Immature natural killer cell (primary cell): ENCODE data around the gene NRTN. TPM values are rescaled to one million over a fixed set of nuclear protein-coding genes. Genes with fewer than 3 reads are reported as not detected.
A peak's percentile ranks its signal among the peaks of the same experiment; 100 is the strongest.
"Not testable (repeated sequence)": the region's sequence is repeated elsewhere in the genome, so short reads cannot be mapped to it uniquely, and the experiment has no call there.

Experiments used
- DNase-seq, 3 donors: peaks; one replicate each; pipeline ENCODE4 v3.0.0; 2022; ENCODE audit warnings: mixed read lengths in 1 of 3
- H3K27ac Mint-ChIP-seq, 6 donors: one replicate each; pipeline ENCODE4 v1.8.0; 2020; ENCODE audit warnings: mixed read lengths in 6 of 6, mild to moderate bottlenecking in 5 of 6, inconsistent platforms in 4 of 6, moderate library complexity in 3 of 6
- H3K27me3 Mint-ChIP-seq, 3 donors: one replicate each; pipeline ENCODE4 v1.8.0; 2020 to 2021; ENCODE audit warnings: low read depth in 3 of 3, mild to moderate bottlenecking in 3 of 3, mixed read lengths in 3 of 3, moderate library complexity in 3 of 3, inconsistent platforms in 1 of 3
- H3K36me3 Mint-ChIP-seq, 3 donors: one replicate each; pipeline ENCODE4 v1.8.0; 2020; ENCODE audit warnings: mixed read lengths in 3 of 3, inconsistent platforms in 2 of 3, mild to moderate bottlenecking in 2 of 3
- H3K4me1 Mint-ChIP-seq, 2 donors: one replicate each; pipeline ENCODE4 v1.8.0; 2020; ENCODE audit warnings: inconsistent platforms in 2 of 2, mild to moderate bottlenecking in 2 of 2, mixed read lengths in 2 of 2, moderate library complexity in 1 of 2
- H3K4me3 Mint-ChIP-seq, 5 donors: one replicate each; pipeline ENCODE4 v1.8.0; 2020; ENCODE audit warnings: mild to moderate bottlenecking in 5 of 5, mixed read lengths in 5 of 5, inconsistent platforms in 3 of 5, moderate library complexity in 3 of 5
- H3K9me3 Mint-ChIP-seq, 6 donors: one replicate each; pipeline ENCODE4 v1.8.0; 2020; ENCODE audit warnings: mild to moderate bottlenecking in 6 of 6, mixed read lengths in 6 of 6, inconsistent platforms in 4 of 6, moderate library complexity in 3 of 6
- polyA plus RNA-seq, 3 donors: library from polyadenylated mRNA; unstranded; fragments of 300-500 nt; fragmentation: Illumina TruSeq; gene quantifications; one replicate each; pipeline ENCODE4 v1.2.3, GENCODE V29; 2021

Gene NRTN
- polyA plus RNA-seq, 3 donors from 2014 or later: 0.56 TPM; not detected in 2

DNA sequence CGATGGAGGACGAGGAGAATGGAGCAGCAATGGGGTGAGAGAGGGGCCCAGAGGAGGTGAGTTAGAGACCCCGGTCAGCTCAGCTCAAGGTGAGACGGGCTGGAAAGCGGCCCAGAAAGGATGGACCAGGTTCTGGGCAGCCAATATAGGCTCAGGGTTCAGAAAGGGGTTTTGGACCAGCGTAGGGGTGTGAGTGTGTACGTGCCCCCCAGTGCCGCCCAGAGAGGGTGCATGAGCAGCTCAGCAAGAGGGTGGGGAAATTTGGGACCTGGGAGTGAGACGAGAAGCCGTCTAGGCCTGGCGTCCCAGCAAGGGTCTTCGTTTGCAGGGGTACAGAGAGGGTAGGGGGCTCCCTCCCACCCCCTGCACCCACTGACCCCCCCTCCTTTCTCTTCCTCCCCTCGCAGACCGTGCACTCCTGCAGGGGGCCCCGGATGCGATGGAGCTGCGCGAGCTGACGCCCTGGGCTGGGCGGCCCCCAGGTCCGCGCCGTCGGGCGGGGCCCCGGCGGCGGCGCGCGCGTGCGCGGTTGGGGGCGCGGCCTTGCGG is 22.5 kb downstream of the NRTN start:
- DNase-seq: no peak
- Mint-ChIP-seq H3K4me1 (peaks cover 5 to 21% of the 10 kb centered on the region in 2 donors), H3K9me3 (peaks cover 0 to 1% (median 0%) of the 10 kb centered on the region in 6 donors), H3K27ac (peak overlapping the region; percentile 80 to 98 (median 88)), H3K36me3 (no peaks in the 10 kb centered on the region), H3K27me3 (peaks cover 5 to 15% (median 13%) of the 10 kb centered on the region in 3 donors), H3K4me3 (peak overlapping the region; percentile 81 to 93 (median 87))

DNA sequence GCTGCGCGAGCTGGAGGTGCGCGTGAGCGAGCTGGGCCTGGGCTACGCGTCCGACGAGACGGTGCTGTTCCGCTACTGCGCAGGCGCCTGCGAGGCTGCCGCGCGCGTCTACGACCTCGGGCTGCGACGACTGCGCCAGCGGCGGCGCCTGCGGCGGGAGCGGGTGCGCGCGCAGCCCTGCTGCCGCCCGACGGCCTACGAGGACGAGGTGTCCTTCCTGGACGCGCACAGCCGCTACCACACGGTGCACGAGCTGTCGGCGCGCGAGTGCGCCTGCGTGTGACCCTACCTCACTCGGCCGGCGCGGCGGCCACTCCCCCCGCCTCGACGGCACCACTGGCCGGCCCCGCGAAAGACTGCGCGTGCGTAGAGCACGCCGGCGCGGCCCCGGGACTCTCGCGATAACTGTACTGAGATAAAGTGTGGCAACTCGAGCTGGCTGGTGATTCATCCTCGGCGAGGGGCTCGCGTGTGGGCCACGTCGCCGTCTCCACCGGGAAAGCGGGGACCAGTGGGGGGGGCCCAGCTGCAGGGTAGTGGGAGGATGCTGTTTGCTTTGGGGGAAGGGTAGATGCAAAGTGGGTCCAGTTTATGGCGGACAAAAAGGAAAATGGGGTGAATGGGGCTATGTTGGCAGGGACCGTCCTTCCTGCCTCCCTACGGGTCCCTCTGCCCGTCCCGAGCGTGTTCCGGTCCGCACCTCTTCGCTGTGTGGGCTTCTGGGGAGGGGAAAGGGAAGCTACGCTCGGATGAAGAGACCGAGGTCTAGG is 23.2 kb downstream of the NRTN start:
- Mint-ChIP-seq H3K9me3 (peaks cover 0 to 1% (median 0%) of the 10 kb centered on the region in 6 donors), H3K27me3 (peaks cover 5 to 15% (median 13%) of the 10 kb centered on the region in 3 donors), H3K4me3 (peak overlapping the region; percentile 89 to 97 (median 93)), H3K36me3 (no peaks in the 10 kb centered on the region), H3K4me1 (peaks cover 5 to 21% of the 10 kb centered on the region in 2 donors), H3K27ac (peak overlapping the region; percentile 87 to 98 (median 92))
- peak; percentile 95 to 96 (median 96) for DNase-seq

DNA sequence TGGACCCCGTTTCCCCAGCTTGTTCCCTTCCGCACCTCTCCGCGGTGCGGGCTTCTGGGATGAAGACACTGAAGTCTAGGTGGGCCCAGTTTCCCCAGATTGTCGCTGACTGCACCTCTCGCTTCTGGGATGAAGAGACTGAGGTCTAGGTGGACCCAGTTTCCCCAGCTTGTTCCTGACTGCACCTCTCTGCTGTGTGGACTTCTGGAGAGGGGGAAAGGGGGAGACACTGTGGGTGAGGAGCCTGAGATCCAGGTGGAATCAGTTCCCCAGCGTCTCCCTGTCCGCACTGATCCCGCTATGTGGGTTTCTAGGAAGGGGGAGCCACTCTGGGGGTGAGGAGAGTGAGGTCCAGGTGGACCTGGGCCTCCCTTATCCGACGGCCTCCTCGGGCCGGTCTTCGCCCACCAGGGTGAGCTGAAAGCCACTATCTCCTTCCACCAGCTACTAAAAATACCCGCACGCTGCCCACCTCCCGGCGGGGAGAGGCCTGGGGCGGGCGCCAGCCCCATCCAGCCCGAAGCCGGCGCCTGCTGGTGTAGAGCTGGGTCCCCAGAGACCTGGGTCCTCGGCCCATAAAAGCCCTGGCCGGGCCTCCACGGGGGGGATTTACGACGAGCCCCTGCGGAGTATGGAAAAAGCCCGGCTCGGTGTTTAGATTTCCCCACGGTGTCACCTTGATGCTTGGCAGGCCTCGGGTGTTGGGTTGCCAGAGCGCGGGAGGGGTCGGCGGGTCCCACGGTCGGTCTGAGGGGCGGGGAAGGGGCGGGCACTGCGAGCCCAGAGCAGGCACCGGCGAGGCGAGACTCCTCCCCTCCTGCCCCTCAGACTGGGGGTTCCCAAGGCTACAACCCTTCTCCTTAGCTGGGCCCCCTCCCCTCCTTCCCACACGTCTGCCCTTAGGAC is 24.0 kb downstream of the NRTN start:
- Mint-ChIP-seq H3K4me3 (peak overlapping the region; percentile 89 to 97 (median 93)), H3K4me1 (peaks cover 5 to 21% of the 10 kb centered on the region in 2 donors), H3K27me3 (peaks cover 5 to 18% (median 15%) of the 10 kb centered on the region in 3 donors), H3K36me3 (no peaks in the 10 kb centered on the region), H3K27ac (peak overlapping the region; percentile 87 to 98 (median 92)), H3K9me3 (peaks cover 0 to 1% (median 0%) of the 10 kb centered on the region in 6 donors)
- no peak for DNase-seq

- Mint-ChIP-seq H3K27me3 (peaks cover 5 to 17% (median 16%) of the 10 kb centered on the region in 3 donors), H3K4me3 (peak overlapping the region in 4 of 5 donors; percentile 15 to 57 (median 37)), H3K4me1 (peaks cover 5 to 21% of the 10 kb centered on the region in 2 donors), H3K36me3 (no peaks in the 10 kb centered on the region), H3K9me3 (peaks cover 0 to 1% (median 0%) of the 10 kb centered on the region in 6 donors), H3K27ac (peak overlapping the region in 2 of 6 donors; percentile 37 to 76)
- DNase-seq: no peak
Observed at GRCh38 chr19:5829567-5830310, 24.9 kb downstream of the NRTN start.

DNA sequence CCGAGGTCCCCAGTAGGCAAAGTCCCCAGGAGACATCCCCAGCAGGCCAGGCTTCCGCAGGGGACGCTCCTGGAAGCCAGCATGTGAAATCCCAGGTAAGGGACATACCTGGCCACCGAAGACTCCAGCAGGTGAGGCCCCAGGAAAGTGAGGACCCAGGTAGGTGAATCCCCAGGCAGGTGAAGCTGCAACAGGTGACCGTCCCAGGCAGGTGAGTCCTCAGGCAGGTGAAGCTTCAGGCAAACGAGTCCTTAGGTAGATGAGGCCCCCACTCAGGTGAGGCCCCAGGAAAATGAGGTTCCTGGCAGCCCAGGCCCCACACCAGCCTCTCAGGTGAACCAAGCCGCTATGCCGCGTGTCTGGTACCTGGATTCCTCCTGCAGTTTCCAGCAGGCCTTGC is 26.3 kb downstream of the NRTN start:
- Mint-ChIP-seq H3K36me3 (no peaks in the 10 kb centered on the region), H3K4me1 (peaks cover 5 to 19% of the 10 kb centered on the region in 2 donors), H3K4me3 (no peak overlapping the region), H3K27me3 (peaks cover 5 to 16% (median 16%) of the 10 kb centered on the region in 3 donors), H3K9me3 (no peaks in the 10 kb centered on the region), H3K27ac (no peak overlapping the region)
- DNase-seq: no peak

- Mint-ChIP-seq H3K4me3 (no peak overlapping the region), H3K36me3 (no peaks in the 10 kb centered on the region), H3K4me1 (peaks cover 3 to 14% of the 10 kb centered on the region in 2 donors), H3K27me3 (peaks cover 5 to 14% (median 14%) of the 10 kb centered on the region in 3 donors), H3K9me3 (no peaks in the 10 kb centered on the region), H3K27ac (no peak overlapping the region)
- no peak for DNase-seq
Observed at GRCh38 chr19:5832061-5832460, 27.2 kb downstream of the NRTN start.

DNA sequence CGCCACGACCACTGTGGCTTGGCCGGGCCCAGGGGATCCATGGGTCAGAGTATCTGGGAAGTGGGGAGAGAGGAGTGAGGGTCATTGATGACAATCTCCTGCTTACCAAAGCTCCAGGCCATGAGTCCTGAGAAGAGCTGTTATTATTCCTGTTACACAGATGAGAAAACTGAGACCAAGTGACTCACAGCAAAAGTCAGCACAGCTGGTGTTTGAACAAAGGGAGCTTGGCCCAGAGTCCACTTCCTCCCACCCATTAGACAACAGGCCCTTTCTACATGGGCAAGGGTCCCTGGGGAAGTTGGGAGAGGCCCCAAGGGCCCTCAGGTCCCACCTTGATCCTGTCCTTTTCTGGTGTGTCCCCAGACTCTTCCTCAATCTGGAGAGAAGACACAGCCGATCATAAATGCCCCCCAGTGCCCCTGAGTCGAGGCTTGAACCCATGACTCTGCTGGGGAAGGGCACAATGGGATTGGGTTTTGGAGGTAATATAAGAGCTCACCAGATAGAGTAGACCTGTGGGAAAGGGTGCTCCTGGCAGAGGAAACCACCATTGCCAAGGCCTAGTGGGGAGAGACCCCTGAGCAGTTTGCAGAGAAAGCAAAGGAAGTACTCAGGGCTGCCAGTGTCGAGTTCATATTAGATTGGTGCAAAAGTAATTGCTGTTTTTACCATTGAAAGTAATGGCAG is 27.8 kb downstream of the NRTN start:
- H3K4me1 Mint-ChIP-seq: peaks cover 0 to 11% of the 10 kb centered on the region in 2 donors
- no peaks in the 10 kb centered on the region for H3K36me3 Mint-ChIP-seq
- peaks cover 5 to 11% (median 11%) of the 10 kb centered on the region in 3 donors for H3K27me3 Mint-ChIP-seq
- H3K27ac Mint-ChIP-seq: no peak overlapping the region
- no peak overlapping the region for H3K4me3 Mint-ChIP-seq
- no peak for DNase-seq
- no peaks in the 10 kb centered on the region for H3K9me3 Mint-ChIP-seq

DNA sequence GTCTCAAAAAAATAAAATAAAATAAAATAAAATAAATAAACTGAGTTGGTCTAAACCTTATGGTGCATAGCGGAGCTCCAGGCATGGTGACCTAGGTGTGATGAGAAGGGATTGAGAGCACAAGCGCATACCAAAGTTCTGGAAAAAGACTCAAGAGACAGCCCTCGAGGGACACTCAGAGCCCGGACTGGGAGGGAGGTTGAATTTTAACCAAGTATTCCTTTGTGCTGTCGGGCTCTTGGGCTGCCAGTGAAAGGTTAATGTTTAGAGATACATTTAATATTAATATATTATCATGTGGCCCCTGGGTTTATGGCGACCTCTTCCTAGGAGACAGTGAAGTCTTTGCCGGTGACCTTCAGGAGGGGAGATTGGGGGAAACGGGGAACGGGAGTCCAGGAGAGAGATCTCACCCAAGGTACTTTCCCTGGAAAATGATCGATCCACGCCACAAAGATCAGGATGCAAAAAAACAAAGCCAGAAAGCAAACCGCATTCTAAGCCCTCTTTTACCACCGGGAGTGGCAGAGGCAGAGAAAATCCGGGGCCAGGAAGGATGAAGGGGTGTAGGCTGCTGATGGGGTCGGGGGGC is 33.0 kb downstream of the NRTN start:
- Mint-ChIP-seq H3K4me3 (no peak overlapping the region), H3K27me3 (peaks cover 0 to 5% (median 3%) of the 10 kb centered on the region in 3 donors)

GRCh38 chr19:5838353-5839064 is 33.6 kb downstream of the NRTN start:
- Mint-ChIP-seq H3K27me3 (peaks cover 0 to 3% (median 3%) of the 10 kb centered on the region in 3 donors), H3K4me3 (no peak overlapping the region), H3K27ac (no peak overlapping the region), H3K4me1 (peaks cover 0 to 1% of the 10 kb centered on the region in 2 donors), H3K36me3 (no peaks in the 10 kb centered on the region), H3K9me3 (no peaks in the 10 kb centered on the region)
- DNase-seq: no peak

More for the DNA sequence above, 33.0 kb downstream of the NRTN start:
- DNase-seq: no peak
- Mint-ChIP-seq H3K4me1 (peaks cover 0 to 1% of the 10 kb centered on the region in 2 donors), H3K27ac (no peak overlapping the region), H3K9me3 (no peaks in the 10 kb centered on the region), H3K36me3 (no peaks in the 10 kb centered on the region)

DNA sequence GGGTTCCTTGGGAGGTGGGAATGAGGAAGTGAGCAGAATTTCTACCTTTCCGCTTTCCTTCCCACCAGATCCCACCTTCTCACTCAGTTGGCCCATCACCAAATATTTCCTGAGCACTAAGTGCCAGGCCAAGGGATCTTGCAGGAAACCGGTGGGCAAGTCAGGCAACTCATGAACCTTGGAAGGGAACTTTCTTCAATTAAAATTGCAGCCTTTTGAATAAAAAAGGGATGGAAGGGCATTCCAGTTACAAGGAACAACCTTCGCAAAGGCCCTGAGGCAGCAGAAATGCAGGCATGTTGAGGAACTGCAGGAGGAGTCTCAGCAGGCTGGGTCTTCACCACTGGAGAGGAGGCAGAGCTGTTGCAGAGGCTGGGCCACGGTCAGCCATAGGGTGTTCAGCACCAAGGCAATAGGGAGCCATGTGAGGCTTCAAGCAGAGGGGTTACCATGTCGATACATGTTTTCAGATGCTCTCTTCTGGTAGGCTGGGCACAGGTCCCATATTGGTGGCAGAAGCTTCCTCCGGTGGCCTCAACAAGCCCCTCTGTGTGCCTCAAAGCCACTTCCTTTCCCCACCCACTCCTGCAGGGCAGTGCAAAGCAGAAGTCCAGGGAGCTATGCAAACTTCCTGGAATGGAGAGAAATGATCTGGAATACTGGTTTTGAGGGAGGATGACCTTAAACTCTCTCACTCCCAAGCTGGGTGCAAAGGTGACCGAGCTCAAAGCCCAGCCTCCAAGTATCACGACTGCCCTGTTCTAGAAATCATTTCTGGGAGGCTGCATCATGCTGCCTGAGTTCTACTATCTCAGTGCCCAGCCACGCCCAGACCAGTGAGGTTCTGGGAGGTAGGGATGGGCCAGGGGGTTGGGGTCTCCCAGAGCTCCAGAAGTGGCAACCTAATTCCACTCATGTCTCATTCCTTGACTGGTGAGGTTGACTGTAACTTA is 34.5 kb downstream of the NRTN start, which contains the start of gene FUT6:
Gene FUT6, minus strand, starts transcription at position 638 of the 953 bp plus-strand sequence. CDS start 7,135 bp downstream, outside the sequence.
- Mint-ChIP-seq H3K27me3 (peaks cover 0 to 3% (median 0%) of the 10 kb centered on the region in 3 donors), H3K4me3 (no peak within 1 kb of the TSS), H3K4me1 (peaks cover 0 to 1% of the 10 kb centered on the region in 2 donors), H3K27ac (no peak within 1 kb of the TSS), H3K36me3 (no peaks in the 10 kb centered on the region), H3K9me3 (no peaks in the 10 kb centered on the region)
- DNase-seq: no peak

- not testable (repeated sequence) for H3K27ac Mint-ChIP-seq, H3K36me3 Mint-ChIP-seq, H3K4me1 Mint-ChIP-seq, H3K27me3 Mint-ChIP-seq, H3K9me3 Mint-ChIP-seq, DNase-seq, H3K4me3 Mint-ChIP-seq
Observed at GRCh38 chr19:5841735-5842111, 36.9 kb downstream of the NRTN start.
